Natural killer cell (primary cell): ENCODE data around the gene USP7. TPM values are rescaled to one million over a fixed set of nuclear protein-coding genes. Genes with fewer than 3 reads are reported as not detected.

ENCODE experiments used
- ATAC-seq, 3 donors: fragments of 150-1000 bp in 2 of 3; fragments of 200-7000 bp in 1 of 3; cut with Tn5 transposase; 1 replicate in 1 of 3; 2 replicates in 2 of 3; pipeline ENCODE4 v1.10.0; 2021; ENCODE audit warnings: mild to moderate bottlenecking in 2 of 3, moderate library complexity in 2 of 3
- DNase-seq, 2 donors: peaks; one replicate each; pipeline versions ENCODE4 v3.0.0 to v3.0.0-alpha.2; 2013 to 2021; ENCODE audit warnings: mixed read lengths in 1 of 2
- H3K27ac ChIP-seq: one replicate; pipeline ENCODE4 v1.5.1; 2013; ENCODE audit warnings: mild to moderate bottlenecking, low read length
- H3K27me3 ChIP-seq: one replicate; pipeline ENCODE4 v1.6.1; 2013; ENCODE audit warnings: low read length; ENCODE audit not compliant: control insufficient read depth, insufficient read depth
- H3K36me3 ChIP-seq: one replicate; pipeline ENCODE4 v1.6.1; 2013; ENCODE audit warnings: low read length; ENCODE audit not compliant: control insufficient read depth, insufficient read depth
- H3K4me1 ChIP-seq: one replicate; pipeline ENCODE4 v1.6.1; 2013; ENCODE audit warnings: low read length; ENCODE audit not compliant: control insufficient read depth, insufficient read depth
- H3K4me3 ChIP-seq: one replicate; pipeline ENCODE4 v1.5.1; 2013; ENCODE audit warnings: low read length
- H3K9me3 ChIP-seq: one replicate; pipeline ENCODE4 v1.6.1; 2013; ENCODE audit warnings: low read length; ENCODE audit not compliant: control insufficient read depth, insufficient read depth
- H3K27ac Mint-ChIP-seq, 2 donors: one replicate each; pipeline ENCODE4 v1.8.0; 2022; ENCODE audit warnings: mild to moderate bottlenecking in 2 of 2, mixed read lengths in 2 of 2, moderate library complexity in 1 of 2
- H3K27me3 Mint-ChIP-seq, 2 donors: one replicate each; pipeline ENCODE4 v1.8.0; 2022; ENCODE audit warnings: low read depth in 2 of 2, mixed read lengths in 2 of 2
- H3K36me3 Mint-ChIP-seq: one replicate; pipeline ENCODE4 v1.8.0; 2022; ENCODE audit warnings: mixed read lengths
- H3K4me1 Mint-ChIP-seq, 2 donors: one replicate each; pipeline ENCODE4 v1.8.0; 2022; ENCODE audit warnings: mixed read lengths in 2 of 2
- H3K4me3 Mint-ChIP-seq: one replicate; pipeline ENCODE4 v1.8.0; 2022; ENCODE audit warnings: mild to moderate bottlenecking, moderate library complexity, mixed read lengths
- H3K9me3 Mint-ChIP-seq, 2 donors: one replicate each; pipeline ENCODE4 v1.8.0; 2022; ENCODE audit warnings: mixed read lengths in 2 of 2
- CTCF ChIP-seq: fragments of 200-600 bp; IDR thresholded peaks from one replicate; pipeline ENCODE4 v1.8.0; 2022; ENCODE audit warnings: antibody characterized with exemption
- WGBS: methylation state at CpG from one replicate; pipeline ENCODE4 v1.1.7; 2013; ENCODE audit warnings: missing lambda C conversion rate; ENCODE audit not compliant: insufficient coverage; 5-methylcytosine and 5-hydroxymethylcytosine counted together
- intact Hi-C: fragments of 100-400 bp; cut with micrococcal nuclease; formaldehyde crosslinking; loops from one replicate; pipeline ENCODE4 v1.14.2; 2022
- total RNA-seq, 4 donors: library from RNA; stranded (reverse); fragments of 120-200 nt in 1 of 4; gene quantifications; one replicate each; pipeline versions ENCODE4 v1.2.3 to v1.2.4, GENCODE V29; 2013 to 2022

Gene USP7
- total RNA-seq, 3 donors from 2014 or later (not counting 1 experiment from before 2014, with no cell fraction given), result 213 to 268 (median 236) TPM

GRCh38 chr16:8889893-8890548 is 73.7 kb downstream of the USP7 start:
- WGBS, result 94% methylated on average over 12 of the region's 14 CpGs
- intact Hi-C loops, result loop anchor here (10.0 kb wide), 1 partner anchor 245 kb away; no protein-coding TSS in a partner anchor
- H3K4me1 Mint-ChIP-seq, result peaks cover 12 to 27% of the 10 kb centered on the region in 2 donors
- H3K9me3 Mint-ChIP-seq, result no peaks in the 10 kb centered on the region
- Histone ChIP-seq H3K27me3 (no peaks in the 10 kb centered on the region), H3K27ac (no peak overlapping the region), H3K36me3 (peaks cover 36% of the 10 kb centered on the region), H3K4me1 (peaks cover 25% of the 10 kb centered on the region), H3K4me3 (no peak overlapping the region), H3K9me3 (no peaks in the 10 kb centered on the region)
- no peak overlapping the region for H3K4me3 Mint-ChIP-seq
- TF ChIP-seq CTCF, result no peak
- peak overlapping the region; percentile 48 to 56 for H3K27ac Mint-ChIP-seq
- peak in 1 of 3 donors; percentile 6 for ATAC-seq
- peaks cover 0 to 8% of the 10 kb centered on the region in 2 donors for H3K27me3 Mint-ChIP-seq
- peaks cover 14% of the 10 kb centered on the region for H3K36me3 Mint-ChIP-seq
- DNase-seq, result no peak

GRCh38 chr16:8888951-8889892 is 74.5 kb downstream of the USP7 start:
- whole genome bisulfite sequencing, result 91% methylated on average over 23 of the region's 23 CpGs
- H3K4me1 ChIP-seq, result peaks cover 26% of the 10 kb centered on the region
- Mint-ChIP-seq H3K4me1 (peaks cover 12 to 27% of the 10 kb centered on the region in 2 donors), H3K27ac (peak overlapping the region in 1 of 2 donors; percentile 6), H3K4me3 (no peak overlapping the region), H3K27me3 (peaks cover 0 to 8% of the 10 kb centered on the region in 2 donors), H3K36me3 (peaks cover 8% of the 10 kb centered on the region), H3K9me3 (no peaks in the 10 kb centered on the region)
- ATAC-seq (peak in 1 of 3 donors; percentile 5), DNase-seq (no peak)
- H3K4me3 ChIP-seq, result no peak overlapping the region
- no peak for TF ChIP-seq CTCF
- no peaks in the 10 kb centered on the region for H3K9me3 ChIP-seq
- peaks cover 28% of the 10 kb centered on the region for H3K36me3 ChIP-seq
- intact Hi-C loops, result no loop called here
- H3K27ac ChIP-seq, result no peak overlapping the region
- H3K27me3 ChIP-seq, result no peaks in the 10 kb centered on the region

- H3K27ac ChIP-seq, result no peak overlapping the region
- H3K36me3 ChIP-seq, result peaks cover 18% of the 10 kb centered on the region
- ATAC-seq (no peak), DNase-seq (no peak)
- TF ChIP-seq CTCF, result no peak
- peak overlapping the region in 1 of 2 donors; percentile 6 for H3K27ac Mint-ChIP-seq
- H3K4me3 ChIP-seq, result no peak overlapping the region
- no peaks in the 10 kb centered on the region for H3K9me3 Mint-ChIP-seq
- 91% methylated on average over 16 of the region's 16 CpGs for WGBS
- no peak overlapping the region for H3K4me3 Mint-ChIP-seq
- peaks cover 26% of the 10 kb centered on the region for H3K4me1 ChIP-seq
- no peaks in the 10 kb centered on the region for H3K9me3 ChIP-seq
- intact Hi-C loops, result no loop called here
- H3K27me3 Mint-ChIP-seq, result peaks cover 0 to 8% of the 10 kb centered on the region in 2 donors
- peaks cover 3% of the 10 kb centered on the region for H3K36me3 Mint-ChIP-seq
- peaks cover 12 to 27% of the 10 kb centered on the region in 2 donors for H3K4me1 Mint-ChIP-seq
- H3K27me3 ChIP-seq, result no peaks in the 10 kb centered on the region
Measured at GRCh38 chr16:8887952-8888560, 75.7 kb downstream of the USP7 start.
